ENCODE measurements around the gene ATG7. TPM values are rescaled to one million over a fixed set of nuclear protein-coding genes. Genes with fewer than 3 reads are reported as not detected.

The ATG7 gene
- total and polyA plus RNA-seq, 2 donors from 2014 or later: 15.3 to 54.9 TPM

DNA sequence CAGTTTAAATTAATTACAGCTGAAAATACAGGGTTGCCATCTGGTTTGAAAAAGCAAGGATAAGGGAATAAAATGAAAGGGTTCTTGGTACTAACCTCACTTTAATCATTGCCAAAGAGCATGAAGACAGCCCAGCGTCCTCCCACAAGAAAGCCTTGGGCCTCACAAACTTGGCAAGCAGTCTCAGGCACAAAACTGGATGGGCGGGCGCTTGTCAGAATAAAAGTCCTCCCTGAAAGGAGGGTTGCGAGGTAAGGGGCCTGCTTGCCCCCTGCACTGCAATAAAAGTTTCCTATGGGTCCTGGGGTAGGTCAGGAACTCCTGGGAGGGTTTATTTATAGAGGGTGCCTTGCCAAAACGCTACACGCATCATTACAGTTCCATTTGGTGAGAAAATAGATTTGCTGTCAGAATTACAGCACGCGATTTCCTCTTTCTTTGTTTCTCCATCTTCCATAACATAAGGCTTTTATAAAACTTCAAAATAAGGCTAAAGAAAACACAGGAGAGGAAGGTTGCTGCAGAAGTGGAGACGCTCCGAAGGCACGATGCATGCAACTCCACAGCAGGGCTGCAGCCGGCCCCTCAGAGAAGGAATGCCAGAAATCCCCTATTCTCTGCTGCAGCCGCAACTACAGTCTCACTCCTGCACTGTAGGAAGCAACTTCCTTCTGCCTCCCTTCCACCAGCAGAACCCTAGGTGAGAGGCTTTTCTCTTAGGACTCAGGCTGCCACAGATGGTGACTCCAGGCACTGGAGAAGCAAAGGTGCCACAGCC, 310.2 kb downstream of the ATG7 start:
- DNase-seq (peak in 4 of 5 donors; percentile 82 to 95 (median 90)), FAIRE-seq (no peak)
- Histone ChIP-seq H3K9me3 (ENCODE audit: control insufficient read depth in 2 of 3, insufficient read depth in 1 of 3, low read length in 3 of 3) (no peaks in the 10 kb centered on the region), H3K9ac (ENCODE audit: low read length in 3 of 3) (peak overlapping the region in 1 of 3 donors; percentile 28), H3K36me3 (ENCODE audit: control insufficient read depth in 2 of 3, insufficient read depth in 3 of 3, low read length in 3 of 3) (no peaks in the 10 kb centered on the region), H3K4me1 (ENCODE audit: control insufficient read depth in 2 of 3, insufficient read depth in 2 of 3, low read depth in 1 of 3, low read length in 3 of 3) (peaks cover 10 to 18% (median 18%) of the 10 kb centered on the region in 3 donors), H3K27me3 (ENCODE audit: control insufficient read depth, insufficient read depth, low read length) (no peaks in the 10 kb centered on the region), H3K4me3 (ENCODE audit: low read length in 3 of 3) (peak overlapping the region; percentile 53 to 67 (median 63)), H3K27ac (ENCODE audit: low read depth in 2 of 2, low read length in 2 of 2) (peak overlapping the region; percentile 23 to 66)
- TF ChIP-seq, protein P1, sequence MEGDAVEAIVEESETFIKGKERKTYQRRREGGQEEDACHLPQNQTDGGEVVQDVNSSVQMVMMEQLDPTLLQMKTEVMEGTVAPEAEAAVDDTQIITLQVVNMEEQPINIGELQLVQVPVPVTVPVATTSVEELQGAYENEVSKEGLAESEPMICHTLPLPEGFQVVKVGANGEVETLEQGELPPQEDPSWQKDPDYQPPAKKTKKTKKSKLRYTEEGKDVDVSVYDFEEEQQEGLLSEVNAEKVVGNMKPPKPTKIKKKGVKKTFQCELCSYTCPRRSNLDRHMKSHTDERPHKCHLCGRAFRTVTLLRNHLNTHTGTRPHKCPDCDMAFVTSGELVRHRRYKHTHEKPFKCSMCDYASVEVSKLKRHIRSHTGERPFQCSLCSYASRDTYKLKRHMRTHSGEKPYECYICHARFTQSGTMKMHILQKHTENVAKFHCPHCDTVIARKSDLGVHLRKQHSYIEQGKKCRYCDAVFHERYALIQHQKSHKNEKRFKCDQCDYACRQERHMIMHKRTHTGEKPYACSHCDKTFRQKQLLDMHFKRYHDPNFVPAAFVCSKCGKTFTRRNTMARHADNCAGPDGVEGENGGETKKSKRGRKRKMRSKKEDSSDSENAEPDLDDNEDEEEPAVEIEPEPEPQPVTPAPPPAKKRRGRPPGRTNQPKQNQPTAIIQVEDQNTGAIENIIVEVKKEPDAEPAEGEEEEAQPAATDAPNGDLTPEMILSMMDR (IDR thresholded peaks at IDR 0.05; ENCODE audit: borderline replicate concordance, extremely low read depth, insufficient read depth): no peak
- intact Hi-C loops (cut with DNase I): no loop called here

DNA sequence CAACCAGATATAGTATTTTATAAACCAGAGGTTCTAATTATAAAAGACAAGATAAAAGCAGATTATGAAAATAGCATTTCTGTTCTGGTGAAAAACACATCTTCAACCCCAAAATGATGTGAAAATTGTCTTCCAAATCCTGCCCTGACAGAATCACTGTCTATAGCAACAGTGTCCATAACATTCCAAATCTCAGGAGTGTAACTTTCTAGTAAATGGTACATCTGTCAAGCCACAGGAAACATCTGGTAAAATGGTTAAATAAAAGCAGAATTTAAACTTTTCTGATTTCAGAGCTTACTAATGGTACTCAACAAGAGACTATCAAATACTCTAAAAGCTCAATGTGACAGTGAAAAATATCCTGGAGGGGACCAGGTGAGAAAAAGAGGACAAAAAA, 311.0 kb downstream of the ATG7 start:
- FAIRE-seq (no peak), DNase-seq (peak in 2 of 5 donors; percentile 42 to 60)
- intact Hi-C loops (cut with DNase I): no loop called here
- TF ChIP-seq, protein P1 (IDR thresholded peaks at IDR 0.05; ENCODE audit: borderline replicate concordance, extremely low read depth, insufficient read depth): no peak
- H3K9me3 ChIP-seq (ENCODE audit: control insufficient read depth in 2 of 3, insufficient read depth in 1 of 3, low read length in 3 of 3): no peaks in the 10 kb centered on the region
- no peak overlapping the region for H3K9ac ChIP-seq (ENCODE audit: low read length in 3 of 3)
- H3K36me3 ChIP-seq (ENCODE audit: control insufficient read depth in 2 of 3, insufficient read depth in 3 of 3, low read length in 3 of 3): no peaks in the 10 kb centered on the region
- no peak overlapping the region for H3K27ac ChIP-seq (ENCODE audit: low read depth in 2 of 2, low read length in 2 of 2)
- peaks cover 10 to 18% (median 13%) of the 10 kb centered on the region in 3 donors for H3K4me1 ChIP-seq (ENCODE audit: control insufficient read depth in 2 of 3, insufficient read depth in 2 of 3, low read depth in 1 of 3, low read length in 3 of 3)
- no peak overlapping the region for H3K4me3 ChIP-seq (ENCODE audit: low read length in 3 of 3)
- H3K27me3 ChIP-seq (ENCODE audit: control insufficient read depth, insufficient read depth, low read length): no peaks in the 10 kb centered on the region

DNA sequence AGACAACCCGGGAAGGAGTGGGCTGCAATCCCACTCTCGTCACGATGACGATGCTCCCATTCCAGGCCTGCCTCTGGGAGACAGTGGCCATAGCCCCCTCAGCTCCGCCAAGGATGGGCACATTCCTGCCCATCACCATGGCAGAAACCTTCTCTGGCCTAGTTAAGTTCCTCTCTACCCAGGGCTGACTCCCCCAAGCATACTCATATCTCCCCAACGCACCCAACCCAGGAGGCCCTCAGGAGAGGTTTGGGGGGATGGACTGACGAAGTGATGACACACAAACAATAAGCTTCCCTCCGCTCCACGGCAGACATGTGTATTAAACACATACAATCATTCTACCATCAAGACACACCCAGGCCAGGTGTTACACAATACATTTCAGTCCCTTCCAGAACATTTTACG, 311.4 kb downstream of the ATG7 start:
- Histone ChIP-seq H3K27ac (ENCODE audit: low read depth in 2 of 2, low read length in 2 of 2) (no peak overlapping the region), H3K27me3 (ENCODE audit: control insufficient read depth, insufficient read depth, low read length) (no peaks in the 10 kb centered on the region), H3K4me3 (ENCODE audit: low read length in 3 of 3) (no peak overlapping the region), H3K9ac (ENCODE audit: low read length in 3 of 3) (no peak overlapping the region), H3K36me3 (ENCODE audit: control insufficient read depth in 2 of 3, insufficient read depth in 3 of 3, low read length in 3 of 3) (no peaks in the 10 kb centered on the region), H3K9me3 (ENCODE audit: control insufficient read depth in 2 of 3, insufficient read depth in 1 of 3, low read length in 3 of 3) (no peaks in the 10 kb centered on the region), H3K4me1 (ENCODE audit: control insufficient read depth in 2 of 3, insufficient read depth in 2 of 3, low read depth in 1 of 3, low read length in 3 of 3) (peaks cover 10 to 18% (median 17%) of the 10 kb centered on the region in 3 donors)
- FAIRE-seq: no peak
- peak in 2 of 5 donors; percentile 36 to 50 for DNase-seq
- intact Hi-C loops (cut with DNase I): no loop called here
- TF ChIP-seq, protein P1 (IDR thresholded peaks at IDR 0.05; ENCODE audit: borderline replicate concordance, extremely low read depth, insufficient read depth): no peak

Data from kidney (tissue), 14 donors.